SHP77 treated with DMSO at 0.1 percent for 48 hours (cell line): ENCODE results near the gene SLCO2B1.

Experiments
- DNase-seq: peaks from one replicate; lab custom pipeline; 2025; lab: John Stamatoyannopoulos, UW

Gene SLCO2B1

DNA sequence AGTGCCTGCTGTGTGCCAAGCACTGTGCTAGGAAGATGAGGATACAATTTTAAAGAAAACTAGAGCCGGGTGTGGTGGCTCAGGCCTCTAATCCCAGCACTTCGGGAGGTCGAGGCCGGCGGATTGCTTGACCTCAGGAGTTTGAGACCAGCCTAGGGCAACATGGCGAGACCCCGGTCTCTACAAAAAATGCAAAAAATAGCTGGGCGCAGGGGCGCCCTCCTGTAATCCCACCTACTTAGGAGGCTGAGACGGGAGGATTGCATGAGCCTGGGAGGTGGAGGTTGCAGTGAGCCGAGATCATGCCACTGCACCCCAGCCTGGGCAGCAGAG is 98.0 kb downstream of the SLCO2B1 start:
- DNase-seq = no peak

DNA sequence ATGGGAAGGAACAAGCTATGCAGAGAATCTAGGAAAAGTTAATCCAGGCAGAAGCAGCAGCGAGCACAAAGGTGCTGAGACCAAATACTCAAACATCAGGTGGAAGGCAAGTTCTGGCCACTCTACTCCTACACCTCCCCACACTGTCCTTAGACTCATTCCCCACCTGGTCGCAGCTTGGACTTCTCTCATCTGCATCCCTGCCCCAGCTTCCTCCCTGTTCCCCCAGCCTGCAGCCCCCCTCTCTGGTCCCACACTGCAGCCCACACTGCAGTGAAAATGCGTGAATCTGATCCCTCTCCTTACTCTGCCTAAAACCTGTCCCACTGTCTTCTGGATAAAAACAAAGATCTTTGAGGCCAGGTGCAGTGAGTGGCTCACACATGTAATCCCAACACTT is 98.8 kb downstream of the SLCO2B1 start:
- no peak for DNase-seq

DNA sequence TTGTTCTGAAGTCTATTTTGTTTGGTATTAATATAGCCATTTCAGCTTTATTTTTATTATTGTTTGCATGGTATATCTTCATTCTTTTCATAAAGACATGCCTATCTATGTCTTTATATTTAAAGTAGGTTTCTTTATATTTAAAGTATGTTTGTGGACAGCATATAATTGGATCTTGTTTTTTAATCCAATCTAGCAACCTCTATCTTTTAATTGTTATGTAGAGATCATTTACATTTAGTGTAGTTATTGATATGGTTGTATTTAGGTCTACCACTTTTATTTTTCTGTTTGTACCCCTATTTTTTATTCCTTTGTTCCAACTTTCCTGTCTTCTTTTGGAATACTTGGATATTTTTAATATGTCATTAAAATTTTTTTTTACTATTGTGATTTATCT is 103.4 kb downstream of the SLCO2B1 start:
- DNase-seq = no peak
